HS-5 (cell line): Measurements from ENCODE around the gene BACH2.
"Not testable (repeated sequence)": the region's sequence is repeated elsewhere in the genome, so short reads cannot be mapped to it uniquely, and the experiment has no call there.

ENCODE experiments used
- DNase-seq: peaks from one replicate; pipeline ENCODE4 v3.0.0-alpha.2; 2012; ENCODE audit warnings: low read depth

The BACH2 gene

GRCh38 chr6:90296341-90297114 is at the start of gene BACH2:
TSS of gene BACH2 (minus strand) at chr6:90296843. CDS start at chr6:90008844, 287,999 bp downstream.
- DNase-seq = no peak

GRCh38 chr6:90343576-90343975 is 46.9 kb upstream of the BACH2 start:
- DNase-seq = peak; percentile 19

- DNase-seq = peak; percentile 49
These were observed 41.8 kb upstream of the BACH2 start for GRCh38 chr6:90338409-90338808.

- DNase-seq = no peak
These were observed 39.8 kb upstream of the BACH2 start for GRCh38 chr6:90336388-90336947.

DNA sequence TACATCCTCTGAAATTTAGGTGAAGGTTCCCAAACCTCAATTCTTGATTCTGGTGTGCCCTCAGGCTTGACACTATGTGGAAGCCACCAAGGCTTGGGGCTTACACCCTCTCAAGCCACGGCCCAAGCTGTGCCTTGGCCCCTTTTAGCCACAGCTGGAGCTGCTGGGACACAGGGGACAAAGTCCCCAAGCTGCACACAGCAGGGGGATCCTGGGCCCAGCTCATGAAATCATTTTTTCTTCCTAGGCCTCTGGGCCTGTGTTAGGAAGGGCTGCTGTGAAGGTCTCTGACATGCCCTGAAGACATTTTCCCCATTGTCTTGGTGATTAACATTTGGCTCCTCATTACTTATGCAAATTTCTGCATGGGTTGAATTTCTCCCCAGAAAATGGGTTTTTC is 37.3 kb upstream of the BACH2 start:
- DNase-seq = no peak

DNA sequence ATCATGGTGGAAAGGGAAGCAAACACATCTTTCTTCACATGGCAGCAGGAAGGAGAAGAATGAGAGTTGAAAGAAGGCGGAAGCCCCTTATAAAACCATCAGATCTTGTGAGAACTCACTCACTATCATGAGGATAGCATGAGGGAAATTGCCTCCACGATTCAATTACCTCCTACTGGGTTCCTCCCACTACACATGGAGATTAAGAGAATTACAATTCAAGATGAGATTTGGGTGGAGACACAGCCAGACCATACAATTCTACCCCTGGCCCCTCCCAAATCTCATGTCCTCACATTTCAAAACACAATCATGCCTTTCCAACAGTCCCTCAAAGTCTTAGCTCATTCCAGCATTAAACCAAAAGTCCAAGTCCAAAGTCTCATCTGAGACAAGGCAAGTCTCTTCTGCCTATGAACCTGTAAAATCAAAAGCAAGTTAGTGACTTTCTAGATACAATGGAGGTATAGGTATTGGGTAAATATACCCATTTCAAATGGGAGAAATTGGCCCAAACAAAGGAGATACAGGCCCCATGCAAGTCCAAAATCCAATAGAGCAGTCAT is 36.4 kb upstream of the BACH2 start:
- DNase-seq = not testable (repeated sequence)

DNA sequence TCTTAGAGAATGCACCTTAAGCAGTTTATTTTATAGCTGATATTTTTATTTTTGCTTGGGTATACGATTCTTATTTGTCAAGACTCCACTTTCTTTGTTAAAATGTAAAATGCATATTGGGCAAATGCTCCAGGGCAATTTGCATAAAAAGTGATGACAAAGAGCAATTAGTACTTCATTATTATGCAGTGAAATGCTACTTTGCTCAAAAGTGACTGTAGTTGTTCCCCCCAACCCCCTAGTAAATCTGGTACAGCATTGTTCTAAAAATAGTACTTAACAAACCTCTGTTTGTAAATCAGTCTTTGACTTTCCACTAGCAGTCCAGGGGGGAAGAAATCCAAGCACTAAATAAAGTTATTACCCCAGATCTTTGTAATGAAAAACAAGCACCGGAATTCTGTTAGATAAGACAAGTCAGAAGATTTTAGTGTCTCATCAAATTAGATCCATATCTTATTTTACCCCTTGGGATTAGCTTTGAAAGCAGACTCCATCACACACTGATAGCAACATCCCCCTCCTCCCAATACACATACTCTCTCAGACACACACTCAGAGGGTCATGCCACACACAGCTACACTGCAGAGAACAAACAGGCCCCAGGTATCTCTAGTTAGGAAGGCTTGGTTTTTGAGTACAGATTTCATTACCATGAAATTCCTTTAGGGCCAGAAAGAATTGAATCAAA is 32.9 kb upstream of the BACH2 start:
- no peak for DNase-seq

- DNase-seq = peak; percentile 58
These were observed 31.4 kb upstream of the BACH2 start for GRCh38 chr6:90328004-90328403.

- DNase-seq = no peak
These were observed 29.9 kb upstream of the BACH2 start for GRCh38 chr6:90326404-90327057.

GRCh38 chr6:90323706-90324105 is 27.1 kb upstream of the BACH2 start:
- no peak for DNase-seq

DNA sequence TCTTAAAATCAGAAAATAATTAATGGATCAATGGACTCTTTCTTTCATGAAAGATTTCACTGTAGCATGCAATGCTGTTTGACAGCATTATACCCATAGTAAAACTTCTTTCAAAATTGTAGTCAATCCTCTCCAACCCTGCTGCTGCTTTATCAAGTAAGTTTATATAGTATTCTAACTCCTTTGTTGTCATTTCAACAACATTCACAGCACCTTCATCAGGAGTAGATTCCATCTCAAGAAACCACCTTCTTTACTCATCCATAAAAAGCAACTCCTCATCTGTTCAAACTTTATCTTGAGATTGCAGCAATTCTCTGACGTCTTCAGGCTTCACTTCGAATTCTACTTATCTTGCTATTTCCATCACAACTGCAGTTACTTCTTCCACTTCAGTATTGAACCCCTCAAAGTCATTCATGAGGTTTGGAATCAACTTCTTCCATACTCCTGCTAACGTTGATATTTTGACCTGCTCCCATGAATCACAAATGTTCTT is 26.4 kb upstream of the BACH2 start:
- no peak for DNase-seq

GRCh38 chr6:90319979-90320685 is 23.5 kb upstream of the BACH2 start:
- no peak for DNase-seq

DNA sequence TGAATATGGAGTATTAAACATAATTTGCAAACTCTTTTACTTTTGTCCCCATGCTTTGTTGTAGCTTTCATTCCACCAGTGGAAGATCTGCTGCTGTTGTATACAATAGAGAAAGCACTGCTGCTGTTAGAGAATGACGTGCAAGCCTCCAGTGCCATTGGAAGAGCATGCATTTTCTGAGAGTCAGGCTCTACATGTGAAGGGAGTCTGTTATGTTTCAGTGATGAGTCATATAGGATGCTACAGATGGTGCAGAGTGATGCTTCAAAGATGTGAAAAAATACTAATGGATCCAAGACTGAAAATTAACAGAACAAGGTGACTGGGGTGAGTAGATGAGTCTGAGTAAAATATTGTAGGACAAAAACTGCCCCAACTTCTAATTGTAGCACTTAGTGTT is 22.4 kb upstream of the BACH2 start:
- DNase-seq = no peak

DNA sequence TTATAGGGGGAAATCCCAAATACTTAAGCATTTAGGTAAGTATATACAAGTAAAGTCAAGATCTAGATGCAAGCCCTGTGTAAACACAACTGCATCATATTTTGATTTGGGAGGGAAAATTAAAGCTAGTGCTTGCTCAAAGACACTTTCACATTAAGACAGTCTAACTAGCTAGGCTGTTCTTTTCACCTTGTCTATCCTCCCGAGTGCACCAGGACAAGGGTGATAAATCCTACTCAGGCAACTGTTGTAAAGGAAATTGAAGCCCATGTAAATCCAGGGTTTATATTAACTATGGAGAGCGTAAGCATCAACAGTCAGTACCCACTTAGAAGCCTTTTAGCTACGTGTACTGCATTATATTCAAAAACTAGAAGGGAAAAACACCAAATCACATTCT is 19.3 kb upstream of the BACH2 start:
- DNase-seq = no peak

DNA sequence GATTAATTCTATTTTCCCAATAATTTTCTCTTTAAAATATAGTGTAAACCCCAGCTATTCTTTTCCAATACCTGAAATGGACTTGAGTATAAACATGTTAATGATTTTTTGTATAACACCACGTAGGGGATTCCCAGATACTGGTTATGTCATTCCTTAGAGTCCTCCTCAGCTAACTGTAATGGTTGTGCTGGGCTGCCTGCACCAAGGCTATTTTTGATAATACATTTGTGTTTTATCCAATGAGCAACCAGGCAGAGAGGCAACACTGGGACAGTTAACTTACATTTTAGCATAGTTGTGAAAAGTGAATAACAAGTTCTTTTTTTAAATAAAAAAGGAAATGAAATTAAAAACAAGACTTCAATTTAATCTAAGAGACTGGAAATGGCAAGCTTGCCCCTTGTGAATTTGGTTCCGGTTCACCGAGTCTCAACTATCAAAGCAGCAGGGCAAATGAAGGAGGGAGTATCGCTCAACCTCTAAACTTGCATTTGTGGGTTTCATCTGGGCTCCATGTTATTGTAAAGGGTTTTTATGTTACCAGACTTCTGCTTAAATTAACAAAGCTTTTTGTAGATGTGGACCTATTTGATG is 18.8 kb upstream of the BACH2 start:
- no peak for DNase-seq

DNA sequence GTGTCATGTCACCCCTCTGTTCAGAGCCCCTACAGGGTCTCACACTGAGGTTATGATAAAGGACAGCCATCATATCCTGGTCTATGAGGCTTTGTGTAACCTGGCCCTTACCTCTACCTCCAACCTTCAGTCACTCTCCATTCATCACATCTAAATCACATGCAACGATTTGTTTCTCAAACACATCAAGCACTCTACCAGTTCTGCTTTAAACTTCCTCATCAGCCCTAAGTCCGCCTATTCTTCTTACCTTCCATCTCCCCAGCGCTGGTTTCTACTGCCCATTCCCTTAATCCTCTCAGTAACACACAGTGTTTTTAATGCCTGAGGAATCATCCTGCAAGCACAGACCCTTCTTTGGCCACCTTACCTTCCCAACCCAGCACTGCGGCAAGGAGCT is 17.9 kb upstream of the BACH2 start:
- DNase-seq = no peak

DNA sequence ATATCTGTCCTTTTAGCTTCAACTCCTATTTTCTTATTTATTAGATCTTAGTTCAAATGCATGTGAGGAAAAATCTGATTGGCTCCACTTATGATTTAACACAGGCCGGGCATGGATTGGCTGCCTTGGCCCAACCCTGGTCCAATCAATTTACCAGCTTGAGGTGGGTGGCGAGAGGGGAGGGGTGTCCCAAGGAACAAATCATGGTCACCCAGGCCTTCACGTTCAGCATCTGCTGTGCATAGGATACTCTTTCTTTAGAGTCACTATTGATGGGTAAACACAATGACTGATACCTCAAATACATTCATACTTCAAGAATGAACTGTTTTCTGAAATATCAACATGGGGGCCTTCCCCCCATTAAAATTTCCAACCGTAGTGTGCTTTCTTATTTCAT is 14.9 kb upstream of the BACH2 start:
- DNase-seq = no peak

DNA sequence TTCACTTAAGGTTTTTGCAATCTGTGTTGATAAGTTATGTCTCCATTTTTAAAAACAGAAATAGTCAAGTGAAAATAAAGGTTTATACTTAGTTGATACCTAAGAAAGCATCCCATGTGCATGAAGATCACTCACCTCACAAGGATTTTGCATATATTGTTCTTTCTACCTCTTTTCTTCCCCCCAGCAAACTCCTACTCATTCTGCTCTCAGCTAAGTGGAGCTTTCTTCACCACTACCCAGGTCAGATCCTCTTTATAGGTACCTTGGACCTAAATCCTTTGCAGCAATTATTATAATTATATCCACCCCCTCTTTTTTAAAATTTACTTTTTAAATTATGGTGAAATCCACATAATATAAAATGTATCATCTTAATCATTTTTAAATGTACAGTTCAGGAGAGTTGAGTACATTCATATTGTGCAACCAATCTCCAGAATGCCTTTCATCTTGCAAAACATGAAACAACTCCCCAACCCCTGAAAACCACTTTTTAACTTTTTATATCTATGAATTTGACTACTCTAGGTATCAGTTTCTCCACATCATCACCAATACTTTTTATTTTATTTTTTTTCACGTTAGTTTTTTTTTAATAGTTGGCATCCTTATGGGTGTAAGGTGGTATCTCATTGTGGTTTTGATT is 9.3 kb upstream of the BACH2 start:
- no peak for DNase-seq

GRCh38 chr6:90304308-90304707 is 7.7 kb upstream of the BACH2 start:
- DNase-seq = no peak

GRCh38 chr6:90303039-90303438 is 6.4 kb upstream of the BACH2 start:
- DNase-seq = no peak

DNA sequence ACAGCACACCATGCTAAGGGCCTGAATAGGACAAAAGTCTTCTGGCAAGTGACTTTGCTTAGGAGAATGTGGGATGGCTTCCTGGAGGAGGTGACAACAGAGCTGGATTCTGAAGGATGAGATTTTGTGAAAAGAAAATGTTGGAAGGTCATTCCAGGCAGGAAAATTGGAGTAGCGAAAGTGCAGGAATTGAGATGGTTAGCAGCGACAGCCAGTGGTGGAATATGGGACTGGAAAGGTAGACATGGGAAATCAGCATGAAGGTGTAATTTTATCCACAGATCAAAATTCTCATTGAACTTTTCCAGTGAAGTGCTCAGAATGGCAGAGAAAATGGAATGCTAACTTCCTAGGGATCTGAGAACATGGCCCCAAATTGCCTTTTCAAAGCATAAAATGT is 5.7 kb upstream of the BACH2 start:
- DNase-seq = no peak
